ENCODE measurements around the gene PAPSS2.
"Not testable (repeated sequence)": the region's sequence is repeated elsewhere in the genome, so short reads cannot be mapped to it uniquely, and the experiment has no call there.

DNA sequence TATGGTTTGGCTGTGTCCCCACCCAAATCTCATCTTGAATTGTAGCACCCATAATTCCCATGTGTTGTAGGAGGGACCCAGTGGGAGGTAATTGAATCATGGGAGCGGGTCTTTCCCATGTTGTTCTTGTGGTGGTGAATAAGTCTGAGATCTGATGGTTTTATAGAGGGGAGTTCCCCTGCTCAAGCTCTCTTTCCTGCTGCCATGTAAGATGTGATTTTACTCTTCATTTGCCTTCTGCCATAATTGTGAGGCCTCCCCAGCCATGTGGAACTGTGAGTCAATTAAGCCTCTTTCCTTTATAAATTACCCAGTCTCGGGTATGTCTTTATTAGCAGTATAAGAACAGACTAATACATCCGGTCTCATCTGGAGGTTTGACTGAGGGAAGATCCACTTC, 15.2 kb upstream of the PAPSS2 start:
- TF ChIP-seq CTCF, POLR2A (IDR thresholded peaks at IDR 0.05): not testable (repeated sequence)
